Suprapubic skin (tissue), 4 donors: ENCODE measurements around the gene ANKRD63. TPM values are rescaled to one million over a fixed set of nuclear protein-coding genes. Genes with fewer than 3 reads are reported as not detected.

Source experiments
- DNase-seq, 2 donors: peaks; one replicate each; pipeline ENCODE4 v3.0.0-alpha.2; 2019; ENCODE audit warnings: low spot score in 2 of 2
- H3K27ac ChIP-seq: fragments of 200-600 bp; sonication (generic); one replicate; pipeline ENCODE4 v1.5.1; 2019
- H3K27me3 ChIP-seq: fragments of 200-600 bp; sonication (generic); one replicate; pipeline ENCODE4 v1.5.1; 2019
- H3K36me3 ChIP-seq: fragments of 200-600 bp; sonication (generic); one replicate; pipeline ENCODE4 v1.5.1; 2019
- H3K4me1 ChIP-seq: fragments of 200-600 bp; sonication (generic); one replicate; pipeline ENCODE4 v1.5.1; 2019
- H3K4me3 ChIP-seq: fragments of 200-600 bp; sonication (generic); one replicate; pipeline ENCODE4 v1.5.1; 2019; ENCODE audit warnings: mild to moderate bottlenecking
- H3K9me3 ChIP-seq: fragments of 200-600 bp; sonication (generic); one replicate; pipeline ENCODE4 v1.5.1; 2019
- EP300 ChIP-seq: sonication (generic); formaldehyde crosslinking; IDR thresholded peaks from one replicate; pipeline ENCODE4 v1.6.1; 2017; ENCODE audit warnings: antibody characterized with exemption
- POLR2A ChIP-seq, 2 donors: fragments of 450-650 bp; IDR thresholded peaks; one replicate each; pipeline ENCODE4 v1.6.1; 2017; ENCODE audit warnings: antibody characterized with exemption in 2 of 2, mild to moderate bottlenecking in 2 of 2, moderate library complexity in 2 of 2
- POLR2AphosphoS5 ChIP-seq, 3 donors: sonication (generic); formaldehyde crosslinking; IDR thresholded peaks; one replicate each; pipeline ENCODE4 v1.6.1; 2017; ENCODE audit warnings: antibody characterized with exemption in 3 of 3
- WGBS: methylation state at CpG from one replicate; pipeline ENCODE4 v1.1.5; 2018; 5-methylcytosine and 5-hydroxymethylcytosine counted together
- total RNA-seq, 4 donors: library from RNA; depleted of rRNA; stranded (reverse); fragments of >200 nt; gene quantifications; one replicate each; pipeline ENCODE4 v1.1.0, GENCODE V29; 2016
- TF ChIP-seq, protein P1 (sequence below), 2 donors: fragments of 200-600 bp in 1 of 2; fragments of 450-650 bp in 1 of 2; sonication (generic) in 1 of 2; IDR thresholded peaks; one replicate each; pipeline ENCODE4 v1.5.1; 2016 to 2019; ENCODE audit warnings: antibody characterized with exemption in 2 of 2, mild to moderate bottlenecking in 1 of 2, moderate library complexity in 1 of 2

The ANKRD63 gene
- total RNA-seq, 4 donors from 2014 or later = not detected

DNA sequence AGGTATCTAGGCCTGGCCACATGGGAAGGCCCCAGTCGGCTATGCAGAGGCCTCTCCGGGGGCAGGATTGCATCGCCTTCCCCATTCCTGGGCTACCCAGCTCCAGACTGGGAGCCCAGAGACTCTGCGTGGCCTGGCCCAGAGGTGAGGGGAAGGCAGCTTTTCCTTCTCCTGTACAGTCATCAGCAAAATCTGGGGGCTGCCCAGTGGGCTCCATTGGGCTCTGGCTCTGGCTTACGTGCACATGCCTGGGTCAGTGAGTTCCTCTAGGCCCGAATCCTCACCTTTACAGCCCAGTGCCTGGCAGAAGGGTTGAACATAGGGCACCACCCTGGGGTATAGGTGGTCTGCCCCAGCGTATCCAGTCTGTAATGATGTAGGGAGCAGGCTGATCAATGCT is 3.9 kb upstream of the ANKRD63 start:
- H3K27ac ChIP-seq = no peak overlapping the region
- WGBS = no CpG with 5 or more reads among the region's 7 CpGs
- H3K36me3 ChIP-seq = no peaks in the 10 kb centered on the region
- peaks cover 50% of the 10 kb centered on the region for H3K4me1 ChIP-seq
- peaks cover 28% of the 10 kb centered on the region for H3K27me3 ChIP-seq
- no peak overlapping the region for H3K4me3 ChIP-seq
- H3K9me3 ChIP-seq = no peaks in the 10 kb centered on the region
- TF ChIP-seq POLR2AphosphoS5 (IDR thresholded peaks at IDR 0.05) = no peak
- TF ChIP-seq, protein P1, sequence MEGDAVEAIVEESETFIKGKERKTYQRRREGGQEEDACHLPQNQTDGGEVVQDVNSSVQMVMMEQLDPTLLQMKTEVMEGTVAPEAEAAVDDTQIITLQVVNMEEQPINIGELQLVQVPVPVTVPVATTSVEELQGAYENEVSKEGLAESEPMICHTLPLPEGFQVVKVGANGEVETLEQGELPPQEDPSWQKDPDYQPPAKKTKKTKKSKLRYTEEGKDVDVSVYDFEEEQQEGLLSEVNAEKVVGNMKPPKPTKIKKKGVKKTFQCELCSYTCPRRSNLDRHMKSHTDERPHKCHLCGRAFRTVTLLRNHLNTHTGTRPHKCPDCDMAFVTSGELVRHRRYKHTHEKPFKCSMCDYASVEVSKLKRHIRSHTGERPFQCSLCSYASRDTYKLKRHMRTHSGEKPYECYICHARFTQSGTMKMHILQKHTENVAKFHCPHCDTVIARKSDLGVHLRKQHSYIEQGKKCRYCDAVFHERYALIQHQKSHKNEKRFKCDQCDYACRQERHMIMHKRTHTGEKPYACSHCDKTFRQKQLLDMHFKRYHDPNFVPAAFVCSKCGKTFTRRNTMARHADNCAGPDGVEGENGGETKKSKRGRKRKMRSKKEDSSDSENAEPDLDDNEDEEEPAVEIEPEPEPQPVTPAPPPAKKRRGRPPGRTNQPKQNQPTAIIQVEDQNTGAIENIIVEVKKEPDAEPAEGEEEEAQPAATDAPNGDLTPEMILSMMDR (IDR thresholded peaks at IDR 0.05) = no peak
- TF ChIP-seq POLR2A (IDR thresholded peaks at IDR 0.05) = no peak
- no peak for TF ChIP-seq EP300
- no peak for DNase-seq

DNA sequence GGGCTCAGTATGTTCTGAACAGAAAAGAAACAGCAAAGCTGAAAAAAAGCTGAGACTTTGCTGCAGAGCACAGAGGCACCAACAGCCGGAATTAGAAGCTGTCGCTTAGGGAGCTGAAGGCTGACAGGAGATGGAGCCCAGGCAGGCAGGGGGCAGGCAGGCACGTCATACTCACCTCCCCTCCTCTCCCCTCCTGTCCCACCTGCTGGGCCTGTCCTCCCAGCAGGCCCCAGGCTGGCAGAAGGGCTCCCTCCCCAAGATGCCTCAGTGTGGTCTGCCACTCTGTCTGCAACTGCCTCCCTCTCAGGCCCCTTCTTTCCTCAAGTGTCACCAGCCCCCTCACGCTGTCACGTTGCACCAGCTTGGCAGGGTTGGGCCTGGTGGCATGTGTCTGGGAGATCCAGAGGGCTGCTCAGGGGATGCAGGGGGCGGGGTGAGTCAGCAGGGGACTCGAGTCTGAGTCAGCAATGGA is 3.2 kb upstream of the ANKRD63 start:
- no peak overlapping the region for H3K4me3 ChIP-seq
- WGBS = 88% methylated on average over 7 of the region's 7 CpGs
- no peak for DNase-seq
- H3K9me3 ChIP-seq = no peaks in the 10 kb centered on the region
- no peaks in the 10 kb centered on the region for H3K36me3 ChIP-seq
- H3K27me3 ChIP-seq = peaks cover 30% of the 10 kb centered on the region
- H3K4me1 ChIP-seq = peaks cover 49% of the 10 kb centered on the region
- no peak overlapping the region for H3K27ac ChIP-seq
- TF ChIP-seq POLR2AphosphoS5 (IDR thresholded peaks at IDR 0.05) = no peak
- TF ChIP-seq, protein P1 (IDR thresholded peaks at IDR 0.05) = no peak
- no peak for TF ChIP-seq POLR2A (IDR thresholded peaks at IDR 0.05)
- TF ChIP-seq EP300 = no peak

DNA sequence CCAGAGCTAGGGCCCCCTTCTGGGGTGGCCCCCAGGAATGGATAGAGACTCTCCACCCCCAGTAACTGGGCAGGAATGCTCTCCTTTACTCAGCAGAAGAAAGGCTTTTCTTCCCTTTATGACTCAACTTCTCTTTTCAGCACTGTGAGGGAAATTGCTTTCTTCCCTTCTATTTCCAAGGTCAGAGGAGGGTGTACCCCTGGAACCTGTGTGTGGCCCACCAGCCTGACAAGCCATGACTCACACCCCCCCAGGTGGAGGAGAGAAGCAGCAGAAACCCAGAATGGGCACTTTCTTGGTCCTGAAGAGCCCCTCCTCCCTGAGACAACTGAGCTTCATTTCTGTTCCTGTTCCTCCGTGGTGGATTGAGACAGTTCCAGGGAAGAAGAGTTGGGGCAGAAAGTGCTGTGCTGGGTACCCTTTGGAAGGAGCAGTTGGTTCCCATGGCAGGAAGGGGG is 2.7 kb upstream of the ANKRD63 start:
- Histone ChIP-seq H3K27me3 (peaks cover 35% of the 10 kb centered on the region), H3K4me1 (peaks cover 44% of the 10 kb centered on the region)
- WGBS = 20% methylated on average over 1 of the region's 1 CpG

DNA sequence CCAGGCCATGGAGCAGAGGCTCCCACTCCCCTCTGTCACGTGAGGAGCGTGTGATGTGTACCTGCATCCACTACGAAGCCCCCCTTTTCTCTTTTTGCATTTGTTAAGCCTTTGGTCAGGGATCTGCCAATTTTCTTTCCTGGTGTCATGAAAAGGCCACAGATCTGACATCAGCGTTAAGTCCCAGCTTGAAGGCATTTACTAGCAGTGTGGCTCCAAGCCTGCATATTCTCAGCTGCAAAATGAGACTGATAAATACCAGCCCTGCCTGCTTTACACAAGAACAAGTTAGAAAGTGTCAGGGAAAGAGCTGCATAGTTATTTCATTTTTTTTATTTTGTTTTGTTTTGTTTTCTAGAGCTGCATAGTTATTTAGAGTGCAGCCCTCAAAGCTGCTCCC is 2.3 kb upstream of the ANKRD63 start:
- Histone ChIP-seq H3K27me3 (peaks cover 39% of the 10 kb centered on the region), H3K4me3 (no peak overlapping the region), H3K9me3 (no peaks in the 10 kb centered on the region), H3K4me1 (peaks cover 45% of the 10 kb centered on the region), H3K36me3 (no peaks in the 10 kb centered on the region), H3K27ac (no peak overlapping the region)
- 35% methylated on average over 4 of the region's 4 CpGs for WGBS
- TF ChIP-seq POLR2AphosphoS5 (IDR thresholded peaks at IDR 0.05) (no peak), POLR2A (IDR thresholded peaks at IDR 0.05) (no peak), EP300 (no peak)
- TF ChIP-seq, protein P1 (IDR thresholded peaks at IDR 0.05) = no peak
- no peak for DNase-seq

More for the DNA sequence above, 2.7 kb upstream of the ANKRD63 start:
- Histone ChIP-seq H3K27ac (no peak overlapping the region), H3K4me3 (no peak overlapping the region), H3K9me3 (no peaks in the 10 kb centered on the region), H3K36me3 (no peaks in the 10 kb centered on the region)
- TF ChIP-seq, protein P1 (IDR thresholded peaks at IDR 0.05) = no peak
- DNase-seq = no peak

DNA sequence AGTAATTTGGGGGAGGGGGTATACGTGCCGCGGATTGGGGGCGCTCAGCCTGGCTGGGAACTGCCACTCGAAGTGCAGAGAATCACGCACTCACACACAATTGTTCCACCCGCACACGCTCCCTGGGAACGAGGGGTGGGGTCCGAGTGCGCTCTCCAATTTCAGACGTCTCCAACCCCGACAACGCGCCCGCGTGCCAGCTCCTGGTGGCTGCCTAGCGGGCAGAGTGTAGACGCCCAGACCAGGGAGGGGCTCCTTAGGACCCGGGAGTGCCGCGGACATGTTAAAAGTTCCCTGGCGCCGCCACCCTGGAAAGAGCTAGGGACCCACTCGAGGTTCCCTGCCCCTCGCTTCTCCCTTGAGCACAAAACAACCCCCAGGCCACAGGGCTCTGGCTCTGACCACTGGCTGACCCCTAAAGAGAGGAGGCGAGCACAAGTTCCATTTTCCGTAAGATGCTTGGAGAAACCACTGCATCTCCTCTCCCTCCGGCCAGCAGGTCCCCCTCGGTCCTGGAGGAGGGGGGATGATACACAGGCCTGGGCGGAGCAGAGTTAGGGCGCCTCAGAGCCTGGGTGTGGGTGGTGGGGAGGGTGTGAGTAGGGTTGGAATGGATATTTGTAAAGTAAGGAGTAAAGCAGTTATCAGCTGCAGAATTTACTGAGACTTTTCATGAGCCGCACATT is 894 bp upstream of the ANKRD63 start:
- TF ChIP-seq, protein P1 (IDR thresholded peaks at IDR 0.05) = no peak
- no peak for TF ChIP-seq POLR2AphosphoS5 (IDR thresholded peaks at IDR 0.05)
- no peak for TF ChIP-seq POLR2A (IDR thresholded peaks at IDR 0.05)
- TF ChIP-seq EP300 = no peak
- DNase-seq = no peak
- 54% methylated on average over 8 of the region's 33 CpGs for WGBS
- no peaks in the 10 kb centered on the region for H3K9me3 ChIP-seq
- peak overlapping the region; percentile 54 for H3K4me3 ChIP-seq
- H3K27me3 ChIP-seq = peaks cover 48% of the 10 kb centered on the region
- no peak overlapping the region for H3K27ac ChIP-seq
- H3K4me1 ChIP-seq = peaks cover 50% of the 10 kb centered on the region
- H3K36me3 ChIP-seq = no peaks in the 10 kb centered on the region
